AG10803 (cell line): ENCODE results near the gene DENND1C.

Experiments
- DNase-seq: peaks from one replicate; pipeline ENCODE4 v3.0.0; 2010; ENCODE audit warnings: low read depth
- H3K4me3 ChIP-seq: 2 replicates; pipeline ENCODE4 v1.5.1; 2011; ENCODE audit warnings: mild to moderate bottlenecking, low read length, control low read depth
- TF ChIP-seq, protein P1 (sequence below): conservative IDR thresholded peaks from 2 replicates; pipeline ENCODE4 v1.5.1; 2011; ENCODE audit warnings: mild to moderate bottlenecking, low read length, control low read depth, inconsistent platforms

DENND1C gene

GRCh38 chr19:6466526-6467248 is 14.9 kb downstream of the DENND1C start:
- TF ChIP-seq, protein P1, sequence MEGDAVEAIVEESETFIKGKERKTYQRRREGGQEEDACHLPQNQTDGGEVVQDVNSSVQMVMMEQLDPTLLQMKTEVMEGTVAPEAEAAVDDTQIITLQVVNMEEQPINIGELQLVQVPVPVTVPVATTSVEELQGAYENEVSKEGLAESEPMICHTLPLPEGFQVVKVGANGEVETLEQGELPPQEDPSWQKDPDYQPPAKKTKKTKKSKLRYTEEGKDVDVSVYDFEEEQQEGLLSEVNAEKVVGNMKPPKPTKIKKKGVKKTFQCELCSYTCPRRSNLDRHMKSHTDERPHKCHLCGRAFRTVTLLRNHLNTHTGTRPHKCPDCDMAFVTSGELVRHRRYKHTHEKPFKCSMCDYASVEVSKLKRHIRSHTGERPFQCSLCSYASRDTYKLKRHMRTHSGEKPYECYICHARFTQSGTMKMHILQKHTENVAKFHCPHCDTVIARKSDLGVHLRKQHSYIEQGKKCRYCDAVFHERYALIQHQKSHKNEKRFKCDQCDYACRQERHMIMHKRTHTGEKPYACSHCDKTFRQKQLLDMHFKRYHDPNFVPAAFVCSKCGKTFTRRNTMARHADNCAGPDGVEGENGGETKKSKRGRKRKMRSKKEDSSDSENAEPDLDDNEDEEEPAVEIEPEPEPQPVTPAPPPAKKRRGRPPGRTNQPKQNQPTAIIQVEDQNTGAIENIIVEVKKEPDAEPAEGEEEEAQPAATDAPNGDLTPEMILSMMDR: no peak
- no peak overlapping the region for H3K4me3 ChIP-seq
- DNase-seq: no peak

DNA sequence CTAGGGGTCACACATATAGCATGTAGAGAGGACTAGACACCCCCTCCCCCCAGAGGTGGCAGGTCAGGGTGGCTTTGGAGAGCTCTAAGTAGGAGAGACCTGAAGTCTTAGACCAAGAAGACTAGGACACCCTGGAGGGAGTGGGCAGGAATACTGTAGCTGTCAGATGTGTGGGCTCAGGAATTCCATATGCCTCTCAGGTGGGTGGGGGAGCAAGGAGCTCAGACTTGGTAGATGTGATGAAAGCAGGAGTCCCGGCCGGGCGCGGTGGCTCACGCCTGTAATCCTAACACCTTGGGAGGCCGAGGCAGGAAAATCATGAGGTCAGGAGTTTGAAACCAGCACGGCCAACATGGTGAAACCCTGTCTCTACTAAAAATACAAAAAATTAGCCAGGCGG is 15.9 kb downstream of the DENND1C start:
- no peak overlapping the region for H3K4me3 ChIP-seq
- DNase-seq: no peak

DNA sequence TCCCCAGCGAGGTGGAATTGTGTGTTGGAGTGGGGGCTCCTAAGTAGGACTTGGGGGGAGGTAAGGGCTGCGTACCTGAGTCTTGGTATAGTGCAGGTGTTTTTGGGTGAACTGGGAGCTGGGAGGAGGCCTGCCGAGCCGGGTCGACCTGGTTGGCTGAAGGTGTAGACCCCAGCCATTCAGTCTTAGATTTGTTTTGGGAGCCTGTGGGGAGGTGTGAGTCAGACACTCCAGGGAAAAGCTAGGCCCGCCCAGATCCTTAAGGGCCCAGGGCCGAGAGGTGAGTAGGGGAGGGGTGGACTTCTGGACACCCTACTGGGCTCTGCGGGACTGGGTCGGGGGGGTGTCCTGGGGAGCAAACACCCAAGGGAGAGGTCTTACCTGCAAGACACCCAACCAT is 16.6 kb downstream of the DENND1C start:
- H3K4me3 ChIP-seq: no peak overlapping the region
- TF ChIP-seq, protein P1: no peak
- no peak for DNase-seq

More for the DNA sequence above, 15.9 kb downstream of the DENND1C start:
- TF ChIP-seq, protein P1: no peak

DNA sequence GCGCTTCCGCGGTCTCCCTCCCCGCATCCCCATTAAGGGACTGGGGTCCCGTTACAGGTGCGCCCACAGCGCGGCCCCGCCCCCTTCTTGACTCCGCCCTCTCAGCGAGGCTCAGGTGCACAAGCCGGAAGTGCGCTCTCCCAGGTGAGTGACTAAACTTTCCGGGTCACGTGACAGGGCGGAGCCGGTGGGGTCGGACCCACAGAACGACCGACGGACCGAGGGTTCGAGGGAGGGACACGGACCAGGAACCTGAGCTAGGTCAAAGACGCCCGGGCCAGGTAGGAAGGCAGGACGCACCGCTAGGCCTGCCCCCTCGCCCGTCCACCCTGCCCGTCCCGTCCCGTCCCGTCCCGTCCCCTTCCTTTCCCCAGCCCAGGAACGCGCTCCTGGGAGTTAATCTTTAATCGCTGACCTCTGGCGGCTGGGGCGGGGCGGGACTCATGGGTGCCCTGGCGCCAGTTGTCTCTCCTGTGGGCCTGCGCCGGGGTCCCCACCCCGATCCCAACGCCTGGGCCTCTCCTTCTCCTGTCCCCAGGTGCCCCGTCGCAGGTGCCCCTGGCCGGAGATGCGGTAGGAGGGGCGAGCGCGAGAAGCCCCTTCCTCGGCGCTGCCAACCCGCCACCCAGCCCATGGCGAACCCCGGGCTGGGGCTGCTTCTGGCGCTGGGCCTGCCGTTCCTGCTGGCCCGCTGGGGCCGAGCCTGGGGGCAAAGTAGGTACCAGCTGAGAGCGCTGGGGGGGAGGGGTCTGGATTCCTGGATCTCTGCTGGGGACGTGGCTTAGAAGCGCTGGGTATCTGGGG is 17.3 kb downstream of the DENND1C start, which contains the start of gene CRB3:
Gene CRB3, plus strand, starts transcription at position 202 of the 804 bp plus-strand sequence. Its CDS starts 431 bp downstream, at position 633.
- no peak within 1 kb of the TSS for H3K4me3 ChIP-seq
- no peak for DNase-seq
- TF ChIP-seq, protein P1: no peak

- TF ChIP-seq, protein P1: peak; percentile 50
- DNase-seq: peak; percentile 98
- peak overlapping the region; percentile 82 for H3K4me3 ChIP-seq
Observed at GRCh38 chr19:6460099-6460884, 21.3 kb downstream of the DENND1C start.

DNA sequence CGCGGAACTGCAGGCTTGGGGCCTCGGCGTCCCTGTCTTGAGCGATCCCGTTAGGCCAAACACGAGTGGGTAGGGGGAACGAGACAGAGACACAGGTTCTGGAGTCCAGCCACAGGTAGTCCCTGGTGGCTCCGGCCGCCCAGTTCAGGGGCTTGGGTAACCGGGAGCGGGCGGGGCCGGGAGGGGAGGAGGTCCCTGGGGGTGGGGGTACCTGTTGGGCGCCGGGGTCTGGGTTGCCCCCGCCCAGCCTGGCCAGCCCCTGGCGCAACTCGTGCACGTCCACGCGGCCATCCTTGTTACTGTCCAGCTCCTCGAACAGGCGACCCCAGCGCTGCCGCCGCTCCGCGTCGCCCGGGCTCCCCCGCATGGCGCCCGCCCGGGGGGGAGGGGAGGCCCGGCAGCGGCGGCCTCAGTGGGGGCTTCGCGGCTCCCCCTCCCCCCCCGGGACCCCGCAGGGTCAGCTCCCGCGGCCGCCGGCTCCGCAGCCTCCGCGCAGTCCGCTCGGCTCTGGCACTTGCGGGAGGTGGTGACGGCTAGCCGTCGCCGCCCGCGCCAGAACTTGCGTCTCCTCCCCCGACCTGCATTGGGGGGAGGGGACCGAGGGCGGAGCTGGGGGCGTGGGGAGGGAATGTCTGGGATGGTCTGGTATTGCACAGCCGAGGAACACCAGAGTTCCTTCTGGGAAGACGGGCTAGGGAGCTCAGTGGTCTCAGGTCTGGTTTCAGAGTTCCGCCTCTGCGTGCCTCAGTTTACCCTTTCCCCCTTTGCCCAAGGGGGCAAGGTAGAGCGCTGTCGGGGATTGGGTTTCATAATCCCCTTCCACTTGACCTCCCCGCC is 22.1 kb downstream of the DENND1C start, which contains the start of gene SLC25A23:
Gene SLC25A23, minus strand, starts transcription at position 531 of the 837 bp plus-strand sequence. Its CDS starts 164 bp downstream, at position 367.
- TF ChIP-seq, protein P1: no peak
- H3K4me3 ChIP-seq: peak within 1 kb of the TSS; percentile 82
- peak; percentile 69 for DNase-seq
